ENCODE measurements around the gene CLCN7.

The CLCN7 gene

DNA sequence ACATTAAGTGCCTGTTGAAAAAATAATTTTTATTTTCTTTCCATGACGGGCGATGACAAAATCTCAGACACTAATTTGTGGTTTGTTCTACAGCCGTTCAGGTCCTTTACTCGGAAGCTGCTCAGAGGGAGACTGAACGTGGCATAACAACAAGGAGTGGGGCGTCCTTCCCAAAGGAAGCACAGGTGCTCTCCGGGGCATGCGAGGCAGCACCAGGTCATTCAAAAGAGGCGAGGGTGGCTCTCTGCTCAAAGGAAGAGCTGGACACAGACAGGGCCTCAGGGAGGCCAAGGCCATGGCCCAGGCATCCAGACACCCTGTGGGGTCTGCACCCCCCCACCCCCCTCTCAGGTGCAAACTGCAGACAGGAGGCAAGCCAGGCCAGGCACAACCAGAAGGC, 76.5 kb downstream of the CLCN7 start:
- DNase-seq: no peak

DNA sequence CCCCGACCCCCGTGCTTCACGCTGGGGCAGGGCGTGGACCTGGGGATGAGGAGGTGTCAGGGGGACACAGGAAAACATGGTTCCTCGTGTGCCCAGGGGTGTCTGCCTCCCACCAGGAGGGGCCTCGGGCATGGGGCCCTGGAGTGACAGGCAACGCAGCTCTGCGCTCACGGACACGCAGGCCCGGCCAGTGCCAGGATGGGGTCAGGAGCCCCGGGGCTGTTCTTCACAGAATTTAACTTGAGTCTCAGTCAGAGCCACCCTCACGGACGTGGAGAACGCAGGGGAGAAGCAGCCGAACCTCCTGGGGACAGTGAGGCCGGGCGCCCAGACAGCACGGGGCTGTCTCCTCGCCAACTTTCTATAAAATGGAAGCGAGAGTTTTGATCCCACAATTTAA, 77.0 kb downstream of the CLCN7 start:
- DNase-seq: no peak

DNA sequence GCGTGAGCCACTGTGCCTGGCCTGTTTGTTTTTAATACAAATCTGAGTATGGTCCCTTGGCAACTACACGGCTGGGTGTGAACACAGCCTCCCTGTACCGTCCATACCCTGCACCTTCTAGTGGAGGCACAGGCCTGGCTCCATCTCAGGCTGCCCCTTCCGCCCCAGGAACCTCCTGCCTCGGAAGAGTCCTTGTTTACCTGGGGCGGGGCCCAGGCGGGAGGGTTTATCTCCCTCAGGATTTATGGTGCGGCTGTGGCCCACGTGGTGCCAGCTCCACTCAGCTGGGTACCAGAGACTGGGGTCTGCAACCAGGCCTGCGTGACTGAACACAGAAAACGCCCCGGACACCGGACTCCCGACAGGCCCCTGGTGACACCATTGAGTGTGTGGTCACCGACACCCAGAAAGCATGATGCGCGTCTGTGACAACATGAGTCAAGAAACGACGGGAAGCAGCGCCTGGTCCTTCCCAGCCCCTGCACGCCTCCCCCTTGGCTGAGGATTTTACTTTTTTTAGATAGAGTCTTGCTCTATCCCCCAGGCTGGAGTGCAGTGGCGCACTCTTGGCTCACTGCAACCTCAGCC, 79.3 kb downstream of the CLCN7 start:
- no peak for DNase-seq
